Urinary bladder (tissue), 2 donors: ENCODE results near the gene RGS8. TPM values are rescaled to one million over a fixed set of nuclear protein-coding genes. Genes with fewer than 3 reads are reported as not detected.

ENCODE experiments used
- polyA plus RNA-seq: library from polyadenylated mRNA; stranded (reverse); fragments of 200-250 nt; gene quantifications from one replicate; pipeline ENCODE4 v1.2.3, GENCODE V29; 2013
- total RNA-seq: library from RNA; depleted of rRNA; stranded (reverse); fragments of >200 nt; gene quantifications from one replicate; pipeline ENCODE4 v1.2.3, GENCODE V29; 2014
- donor health status: healthy.

The RGS8 gene
- total and polyA plus RNA-seq, 2 donors: 0.03 to 0.05 TPM

Other genes starting within 250 kb of the RGS8 start
- gene RGSL1, start 234.4 kb downstream of the RGS8 start, total RNA-seq: not detected
- gene RGSL1, start 234.4 kb downstream of the RGS8 start, polyA plus RNA-seq: not detected
- 17.2 TPM for gene RNASEL, start 95.3 kb downstream of the RGS8 start, total RNA-seq
- gene RNASEL, start 95.3 kb downstream of the RGS8 start, polyA plus RNA-seq: 10.7 TPM
- gene RGS16, start 80.2 kb downstream of the RGS8 start, total RNA-seq: 7.9 TPM
- 5.9 TPM for gene RGS16, start 80.2 kb downstream of the RGS8 start, polyA plus RNA-seq
- 10.5 TPM for gene NPL, start 105.2 kb upstream of the RGS8 start, total RNA-seq
- gene NPL, start 105.2 kb upstream of the RGS8 start, polyA plus RNA-seq: 6.7 TPM
- gene DHX9, start 154.8 kb upstream of the RGS8 start, total RNA-seq: 188 TPM
- gene DHX9, start 154.8 kb upstream of the RGS8 start, polyA plus RNA-seq: 79.1 TPM